ENCODE results near the gene KCTD16.

The KCTD16 gene

DNA sequence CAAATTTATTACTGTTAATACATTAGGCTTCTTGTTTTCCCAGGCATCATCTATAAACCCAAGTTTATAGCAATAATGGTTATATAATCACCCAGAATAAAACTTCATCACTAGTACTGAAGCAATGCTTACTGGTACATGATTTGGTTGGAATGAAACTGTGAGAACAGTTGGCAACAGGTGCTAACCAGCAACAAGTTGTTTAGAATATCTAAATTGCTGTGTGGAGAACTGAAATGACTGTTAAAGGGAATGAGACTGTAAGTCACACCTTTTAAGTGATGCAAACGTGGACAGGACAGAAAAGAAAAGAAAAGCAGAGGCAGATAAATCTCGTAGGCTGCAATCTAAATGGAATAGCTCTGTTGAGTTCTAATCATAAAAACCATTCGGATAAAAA, 2.7 kb upstream of the KCTD16 start:
- no peak for DNase-seq

DNA sequence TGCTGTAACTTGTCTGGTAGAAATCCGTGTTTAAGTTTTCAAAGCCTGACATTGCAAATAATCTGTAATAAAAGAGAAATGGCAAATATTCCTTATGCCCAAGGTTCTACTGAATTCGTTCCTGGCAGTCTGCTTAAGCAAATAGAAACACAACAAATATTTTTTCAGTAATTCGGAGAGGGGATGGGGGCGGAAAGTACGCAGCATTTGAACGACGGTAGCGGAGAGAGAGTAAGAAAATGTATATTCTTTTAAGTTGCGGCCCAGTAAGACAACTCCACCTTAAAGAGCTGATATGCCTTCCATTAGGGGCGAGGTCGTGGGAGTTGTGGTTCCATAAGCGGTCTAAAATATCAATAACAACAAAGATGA, 783 bp upstream of the KCTD16 start:
- DNase-seq, result no peak

DNA sequence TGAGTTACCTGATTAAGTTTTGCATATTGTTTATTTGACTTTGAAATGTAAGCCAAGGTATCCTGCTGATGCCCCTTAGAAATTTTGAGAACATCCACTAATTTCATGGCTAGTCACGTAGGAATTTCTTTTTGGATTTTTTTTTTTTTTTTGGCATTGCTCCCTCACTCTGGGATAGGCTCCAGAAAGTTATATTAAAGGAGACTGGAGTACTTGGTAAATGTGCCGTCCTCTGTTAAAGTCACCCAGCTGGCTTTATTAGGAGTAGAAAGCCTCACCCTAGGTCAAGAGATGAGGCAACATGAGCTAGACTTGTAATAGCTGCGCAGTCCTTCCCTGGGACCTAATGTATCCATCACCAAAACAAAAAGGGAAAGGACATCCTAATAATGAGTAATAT, 3.1 kb downstream of the KCTD16 start:
- DNase-seq, result no peak

DNA sequence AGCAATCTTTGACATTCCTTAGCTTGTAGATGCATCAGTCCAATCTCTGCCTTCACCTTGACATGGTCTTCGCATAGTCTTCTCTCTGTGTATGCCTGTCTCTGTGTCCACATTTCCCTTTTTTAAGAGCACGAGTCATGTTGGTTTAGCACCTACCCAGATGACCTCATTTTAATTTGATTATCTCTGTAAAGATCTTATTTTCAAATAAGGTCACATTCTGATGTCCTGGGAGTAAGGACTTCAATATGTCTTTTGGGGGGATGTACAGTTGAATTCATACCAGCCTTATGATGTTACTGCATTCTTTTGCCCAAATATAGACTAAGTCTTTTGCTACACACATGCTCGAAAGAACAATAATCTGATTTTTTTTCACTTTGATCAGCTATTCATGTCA, 6.9 kb downstream of the KCTD16 start:
- no peak for DNase-seq

DNA sequence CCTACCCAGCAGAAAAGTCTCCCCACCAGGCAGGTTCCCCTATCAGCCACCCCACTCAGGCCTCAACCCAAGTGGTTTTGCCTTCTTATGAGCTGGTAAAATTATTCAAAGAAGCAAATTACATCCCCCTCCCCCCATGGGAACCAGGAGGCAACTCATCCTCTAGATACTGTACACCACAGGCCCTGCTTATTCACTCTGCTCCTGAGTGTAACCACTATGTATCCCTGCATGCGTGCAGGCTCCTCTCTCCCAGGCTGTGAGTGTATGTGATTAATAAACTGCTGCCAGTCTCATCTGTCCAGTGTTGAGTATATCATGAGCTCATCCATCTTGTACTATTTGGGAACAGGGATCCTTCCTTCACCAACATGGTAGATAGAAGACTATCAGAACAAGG, 8.6 kb downstream of the KCTD16 start:
- no peak for DNase-seq

DNA sequence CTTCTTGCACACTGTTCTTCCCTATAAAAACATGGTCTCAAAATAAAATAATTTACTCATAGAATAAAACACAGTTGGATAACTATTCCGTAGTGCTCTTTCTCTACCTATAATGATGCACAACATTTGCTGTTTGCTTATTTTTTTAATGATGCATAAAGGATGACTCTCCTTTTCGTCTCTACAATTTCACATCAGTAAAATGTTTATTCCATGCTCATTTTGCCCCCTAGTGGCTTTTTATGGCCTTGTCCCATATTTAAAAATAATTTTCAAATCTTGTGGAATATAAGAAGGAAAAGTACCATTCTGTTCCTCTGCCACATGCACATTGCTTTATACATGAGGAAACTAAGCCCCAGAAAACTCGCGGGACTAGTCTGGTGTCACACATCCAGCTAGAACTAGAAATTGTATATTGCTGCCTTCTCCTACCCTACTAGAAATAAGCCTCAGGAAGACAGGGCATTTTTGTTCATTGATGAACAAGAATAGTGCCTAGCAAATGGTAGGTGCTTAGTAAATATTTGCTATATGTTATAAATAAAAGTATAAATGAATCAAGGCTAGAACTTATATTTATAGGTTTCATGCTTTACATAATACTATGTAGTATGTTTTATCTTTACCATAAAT, 12.7 kb downstream of the KCTD16 start:
- DNase-seq, result no peak

DNA sequence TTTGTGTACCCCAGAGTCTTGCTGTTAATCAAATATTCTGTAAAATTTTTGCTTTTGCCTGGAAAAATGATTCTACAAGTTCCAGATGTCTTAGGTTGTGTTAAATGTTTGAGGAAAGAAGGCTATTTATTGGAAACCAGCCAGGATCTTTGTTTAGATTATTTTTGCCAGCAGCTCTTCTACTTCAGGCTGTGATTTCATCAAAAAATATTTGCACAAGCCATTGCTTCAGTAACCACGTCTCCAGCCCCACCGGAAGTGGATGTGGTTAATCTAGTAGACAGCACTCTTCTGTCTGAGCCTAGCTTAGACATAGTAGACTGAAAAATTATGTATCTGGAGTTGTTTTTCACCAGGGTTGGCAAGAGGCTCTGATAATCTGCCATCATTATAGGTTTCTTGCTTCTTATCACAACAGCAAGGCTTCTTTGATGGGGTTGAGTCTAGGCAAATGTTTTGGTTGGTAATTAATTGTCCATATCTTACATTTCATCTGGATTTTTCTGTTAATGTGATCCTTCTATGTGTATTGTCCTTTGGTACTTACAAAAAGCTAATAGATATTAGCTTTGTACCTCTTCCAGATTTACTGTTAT, 17.1 kb downstream of the KCTD16 start:
- DNase-seq, result peak; percentile 74

DNA sequence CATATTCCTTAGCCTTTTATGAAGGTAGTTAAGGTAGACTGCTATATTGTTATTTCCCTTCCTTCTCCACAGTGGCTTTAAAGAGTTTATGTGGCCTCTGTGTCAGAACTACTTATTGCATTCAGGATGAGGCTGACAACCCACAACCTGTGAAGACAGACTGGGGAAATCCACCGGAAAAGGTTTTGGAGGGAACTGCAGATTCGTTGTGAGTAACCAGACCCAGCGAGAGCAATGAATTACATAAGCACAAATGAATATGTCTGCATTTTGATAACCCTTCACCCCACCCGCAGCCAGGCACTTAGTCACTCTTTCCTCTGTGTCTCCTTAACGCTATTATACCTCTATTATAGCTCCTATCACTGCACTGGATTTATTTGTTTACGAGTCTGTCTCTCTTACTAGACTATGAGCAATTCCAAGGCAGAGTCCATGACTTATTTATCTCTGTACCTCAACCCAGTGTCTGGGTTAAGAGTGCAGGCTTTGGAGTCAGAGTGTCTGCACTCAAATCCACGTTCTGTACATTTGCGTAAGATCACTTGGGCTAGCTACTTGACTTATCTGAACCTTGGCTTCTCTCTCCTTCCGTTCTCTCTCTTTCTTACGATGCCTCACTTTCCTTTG, 19.2 kb downstream of the KCTD16 start:
- peak; percentile 86 for DNase-seq

DNA sequence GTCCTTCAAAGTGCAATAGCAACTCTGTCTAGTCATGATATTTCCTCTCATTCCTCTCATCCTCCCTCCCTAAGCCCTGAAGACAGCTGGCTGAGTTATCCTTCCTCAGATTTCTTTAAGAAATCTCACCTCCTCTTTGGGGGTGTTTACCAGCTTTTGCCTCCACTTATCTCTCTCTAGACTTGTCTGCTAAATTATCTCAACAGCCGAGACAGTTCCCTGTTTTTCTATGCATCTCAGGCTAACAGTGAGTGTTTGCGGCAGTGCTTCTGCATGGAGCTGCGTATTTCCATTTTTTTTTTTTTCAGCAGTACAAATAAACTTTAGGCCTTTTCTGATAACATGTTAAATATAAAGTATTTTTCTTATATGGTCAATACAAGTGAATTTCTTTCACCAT, 20.9 kb downstream of the KCTD16 start:
- no peak for DNase-seq

DNA sequence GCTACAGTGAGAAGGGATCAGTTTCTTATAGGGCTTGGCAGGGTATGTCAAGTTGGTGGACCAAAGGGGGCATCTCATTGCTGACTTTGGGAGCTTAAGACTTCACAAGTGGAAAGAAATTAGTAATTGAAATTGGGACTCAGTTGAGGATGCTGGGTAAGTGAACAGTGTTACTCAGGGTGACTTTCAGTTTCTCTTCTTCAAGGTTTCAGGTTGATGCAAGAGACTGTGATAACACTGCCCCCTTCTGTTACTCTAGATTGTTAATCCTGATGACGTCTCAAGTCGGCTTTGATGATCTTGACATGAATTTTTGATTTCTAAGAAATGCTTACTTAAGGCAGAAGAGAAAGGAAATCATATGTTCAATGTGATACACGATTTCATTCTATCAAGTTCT, 21.3 kb downstream of the KCTD16 start:
- peak; percentile 51 for DNase-seq

DNA sequence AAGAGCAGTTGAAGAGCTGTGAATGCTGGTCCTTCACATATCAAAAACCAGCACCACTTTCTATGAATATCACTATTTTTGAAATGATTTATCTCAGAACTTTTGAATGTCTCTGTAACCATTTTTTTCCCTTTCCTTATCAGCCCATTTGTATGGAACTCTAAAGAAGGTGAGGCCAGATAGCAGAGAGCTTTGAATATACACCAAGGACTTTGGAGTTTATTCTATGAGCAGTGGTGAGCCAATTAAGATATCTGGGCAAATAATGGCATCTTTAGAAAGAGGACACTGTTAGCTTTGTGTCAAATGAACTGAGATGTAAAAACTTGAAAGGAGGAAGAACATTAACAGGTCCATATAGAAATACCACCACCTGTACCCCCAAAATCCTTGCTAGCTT, 22.0 kb downstream of the KCTD16 start:
- DNase-seq, result no peak

DNA sequence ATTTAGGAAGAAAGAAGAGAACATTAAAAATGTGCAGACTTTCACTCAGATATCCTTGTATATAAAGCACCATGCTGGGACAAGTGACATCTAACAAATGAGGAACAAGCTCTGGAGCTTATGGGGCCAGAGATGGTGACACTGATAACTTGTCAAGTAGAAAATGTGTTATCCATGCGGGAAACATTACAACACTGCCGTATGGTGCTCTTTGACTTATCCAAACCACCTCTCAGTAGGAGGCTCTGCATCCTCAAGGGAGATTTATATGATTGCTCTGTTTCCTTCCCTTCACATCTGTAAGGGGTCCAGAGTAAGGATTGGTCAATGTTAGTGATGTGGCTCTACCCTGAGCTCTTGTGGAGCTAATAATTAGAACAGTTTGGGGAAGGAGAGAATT, 23.5 kb downstream of the KCTD16 start:
- DNase-seq, result no peak

DNA sequence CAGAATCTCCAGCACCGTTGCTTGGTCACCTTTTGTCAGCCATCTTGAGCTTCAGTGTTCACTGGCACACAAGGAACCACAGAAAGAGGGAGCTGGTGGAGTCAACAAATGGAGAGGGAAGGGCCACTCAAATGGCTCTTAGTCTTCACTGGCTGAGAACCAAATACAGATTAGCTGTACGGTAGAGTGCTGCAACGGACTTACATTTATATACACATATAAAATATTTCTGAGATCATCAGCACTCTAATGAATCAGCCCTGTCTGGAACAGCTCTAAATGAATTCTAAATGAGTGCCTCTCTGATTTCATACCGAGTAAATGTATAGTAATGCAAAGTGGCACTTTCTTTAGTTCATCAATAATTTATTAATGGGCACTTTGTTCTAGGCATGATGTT, 24.8 kb downstream of the KCTD16 start:
- DNase-seq, result no peak

DNA sequence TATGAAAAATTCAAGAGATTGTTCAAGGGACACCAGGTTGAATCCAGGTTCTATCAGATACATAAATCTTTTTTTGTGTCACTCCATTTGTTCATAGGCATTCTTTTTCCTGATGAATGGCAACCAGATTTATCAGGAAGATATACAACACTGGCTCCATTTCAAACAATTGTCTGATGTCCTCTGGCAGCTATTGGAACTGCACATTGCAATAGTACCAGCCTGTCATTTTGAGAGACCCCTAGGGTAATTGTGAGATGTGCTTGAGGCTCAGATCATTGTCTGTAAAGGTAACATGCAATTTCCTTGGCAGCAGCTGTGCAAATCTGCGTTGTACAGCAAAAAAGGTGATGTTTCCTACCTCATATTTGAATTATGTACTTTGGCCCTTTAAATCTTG, 25.9 kb downstream of the KCTD16 start:
- DNase-seq, result no peak

DNA sequence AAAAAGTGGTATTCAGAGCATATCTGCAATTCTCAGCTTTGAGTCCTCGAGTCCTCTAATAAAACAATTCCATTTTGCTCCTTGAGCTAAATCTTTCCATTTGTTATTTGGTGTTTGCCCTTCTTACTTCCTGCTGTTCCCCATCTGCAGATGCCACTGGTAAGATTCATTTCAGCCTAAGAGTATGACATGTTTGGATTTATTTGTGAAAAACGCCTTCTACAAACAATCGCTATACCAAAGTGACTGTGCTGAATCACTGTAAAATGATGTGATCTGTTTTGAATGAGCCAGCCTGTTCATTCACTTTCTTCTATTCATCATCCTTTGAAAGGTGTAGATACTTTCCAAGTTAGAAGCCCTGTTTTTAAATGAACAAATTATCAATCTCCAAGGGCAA, 27.7 kb downstream of the KCTD16 start:
- no peak for DNase-seq

DNA sequence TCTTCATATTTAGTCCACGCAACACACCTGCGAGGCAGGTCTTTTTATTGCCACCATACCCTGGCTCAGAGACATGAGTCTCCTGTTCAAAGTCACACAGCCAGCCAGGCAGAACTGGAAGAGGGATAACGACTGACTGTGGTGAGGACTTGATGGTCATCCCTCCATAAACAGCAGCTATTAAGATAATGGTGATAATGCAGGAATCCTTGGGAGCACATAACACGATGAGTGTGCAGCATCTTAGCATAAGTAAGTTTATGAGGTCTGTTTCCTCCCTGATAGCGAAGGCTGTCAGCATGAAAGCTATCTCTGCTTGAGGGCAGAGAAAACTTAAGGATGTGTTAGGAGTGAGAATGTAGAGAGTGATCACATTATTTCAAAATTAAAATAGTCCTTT, 30.9 kb downstream of the KCTD16 start:
- DNase-seq, result no peak

DNA sequence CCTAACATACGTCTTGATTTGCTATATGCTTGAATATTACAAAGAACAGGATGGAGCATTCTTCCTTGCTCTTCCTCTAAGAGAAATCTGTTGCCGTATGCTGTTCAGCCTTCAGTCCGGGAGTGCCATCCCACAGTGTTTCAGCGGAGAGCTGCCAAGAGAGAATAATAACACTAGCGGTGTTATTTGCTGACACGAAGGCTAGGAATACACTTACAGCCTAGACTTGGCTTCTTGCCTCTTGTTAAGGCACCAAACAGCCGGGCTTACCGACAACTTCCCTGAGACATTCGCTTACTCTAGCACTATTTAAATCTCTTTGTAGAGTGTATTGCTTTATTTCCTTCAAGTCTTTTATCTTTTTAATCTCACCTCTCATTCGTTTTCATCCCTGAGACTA, 31.4 kb downstream of the KCTD16 start:
- no peak for DNase-seq

DNA sequence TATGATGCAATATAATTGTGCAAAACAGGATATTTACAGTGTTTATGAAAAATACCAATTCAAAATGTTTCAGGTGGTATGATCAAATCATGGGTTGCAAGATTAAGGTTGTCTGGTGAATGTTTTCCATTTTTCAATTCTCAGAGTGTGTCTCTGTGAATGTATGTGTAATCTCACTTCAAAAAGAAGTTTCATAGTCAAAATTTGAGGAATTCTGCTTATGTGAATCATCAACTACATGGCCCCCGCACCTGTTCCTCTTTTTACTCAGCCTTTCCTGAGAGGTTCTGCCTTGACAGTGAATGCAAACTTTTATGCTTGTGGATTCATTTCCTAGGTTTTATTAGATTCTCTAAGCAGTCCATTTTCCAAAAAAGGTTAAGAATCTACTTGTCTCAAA, 32.1 kb downstream of the KCTD16 start:
- DNase-seq, result no peak

DNA sequence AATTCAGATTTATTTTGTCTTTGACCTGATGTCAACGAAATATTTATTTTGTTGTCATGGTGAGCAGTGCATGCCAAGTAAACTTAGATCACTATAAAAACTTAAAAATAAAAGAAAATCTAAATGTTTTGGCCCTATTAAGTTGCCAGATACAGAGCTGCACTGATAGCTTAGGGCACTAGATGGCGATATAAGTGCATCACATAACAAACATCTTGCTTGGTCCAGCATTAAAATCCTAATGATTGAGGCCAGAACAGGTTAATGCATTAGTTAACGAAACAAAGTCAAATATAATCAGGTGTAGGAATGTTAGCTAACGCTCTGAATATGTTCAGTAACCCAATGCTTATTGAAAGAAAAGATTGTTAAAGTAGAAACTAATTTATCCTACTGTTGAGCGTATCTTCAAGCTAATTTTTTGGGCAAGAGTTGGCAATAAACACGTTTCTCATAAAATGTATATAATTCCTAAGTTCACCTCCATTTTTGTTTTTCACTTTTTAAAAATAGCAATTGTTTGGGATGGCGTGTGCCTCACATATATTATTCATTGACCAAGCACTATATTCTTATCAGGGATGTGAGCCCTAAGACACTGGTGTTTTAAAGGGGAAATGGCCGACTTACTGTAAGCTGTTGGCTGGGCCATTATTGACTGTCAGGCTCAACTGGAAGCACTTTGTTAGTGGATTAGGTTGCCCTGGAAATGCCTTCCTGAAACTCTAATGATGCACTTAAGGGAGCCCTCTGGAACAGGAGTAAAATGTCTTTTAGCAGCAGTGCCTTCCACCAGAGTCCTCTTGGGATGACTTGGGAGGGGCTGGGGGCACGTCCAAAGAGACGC, 33.3 kb downstream of the KCTD16 start:
- DNase-seq, result peak; percentile 51

DNA sequence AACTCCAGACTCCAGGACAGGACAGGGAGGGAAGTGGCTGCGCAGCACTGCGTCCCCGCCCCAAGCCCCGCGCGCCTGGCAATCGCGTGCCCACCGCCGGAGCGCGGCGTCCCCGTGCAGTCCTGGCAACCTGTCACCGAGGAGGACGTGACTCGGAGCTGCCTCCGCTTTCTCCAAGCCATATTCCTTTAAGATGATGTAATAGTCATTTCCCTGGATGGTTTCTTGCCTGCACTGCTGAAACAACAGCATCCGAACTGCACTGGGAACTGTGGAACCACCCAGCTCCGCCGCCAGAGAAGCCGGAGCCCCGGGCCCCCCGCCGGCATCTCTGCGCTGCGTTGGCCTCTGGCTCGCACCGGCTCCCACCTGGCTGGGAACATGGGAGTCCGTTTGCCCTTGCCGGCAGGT, 34.5 kb downstream of the KCTD16 start:
- no peak for DNase-seq

DNA sequence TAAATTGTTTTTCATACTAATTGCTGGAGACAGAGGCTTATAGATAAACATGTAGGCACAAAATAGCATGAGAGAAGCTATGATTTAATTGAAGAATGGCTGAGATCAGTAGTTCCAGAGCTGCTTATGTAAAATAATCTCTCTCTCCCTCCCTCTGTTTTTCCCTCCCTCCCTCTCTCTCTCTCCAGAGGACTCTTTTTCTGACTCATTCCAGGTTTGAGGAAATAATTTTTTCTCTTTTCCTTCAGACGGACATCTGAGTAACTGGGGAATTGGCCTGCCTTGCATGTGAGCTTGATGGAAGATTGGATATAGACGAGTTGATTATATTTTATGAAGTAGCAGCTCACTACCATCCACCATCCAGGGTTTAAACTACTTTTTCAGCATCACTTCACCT, 35.5 kb downstream of the KCTD16 start:
- DNase-seq, result no peak

DNA sequence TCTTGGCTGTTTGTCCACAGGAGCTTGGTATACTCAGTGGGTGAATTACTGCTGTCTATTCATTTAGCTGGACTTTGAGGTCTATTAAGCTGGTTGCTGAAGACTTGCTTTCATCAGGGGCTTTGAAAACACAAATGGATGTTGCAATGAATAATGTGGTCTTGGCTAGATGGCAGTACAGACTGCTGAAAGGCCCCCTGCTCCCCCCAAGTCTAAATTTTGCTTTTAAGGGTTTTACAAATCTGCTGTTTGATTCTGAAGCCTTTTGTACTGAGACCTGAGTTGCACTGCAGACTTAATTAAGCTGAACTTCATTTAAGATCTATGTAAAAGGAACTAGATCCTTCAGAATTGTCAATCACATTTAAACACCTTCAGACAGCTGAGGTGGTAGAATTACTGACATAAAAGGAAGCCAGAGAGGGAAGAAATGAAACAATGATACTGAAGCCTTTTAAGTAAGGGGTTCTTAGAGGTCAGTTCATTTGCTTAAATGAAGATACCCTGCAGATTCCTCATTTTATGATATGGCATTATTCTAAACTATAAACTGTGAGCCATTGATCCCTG, 37.3 kb downstream of the KCTD16 start:
- no peak for DNase-seq

DNA sequence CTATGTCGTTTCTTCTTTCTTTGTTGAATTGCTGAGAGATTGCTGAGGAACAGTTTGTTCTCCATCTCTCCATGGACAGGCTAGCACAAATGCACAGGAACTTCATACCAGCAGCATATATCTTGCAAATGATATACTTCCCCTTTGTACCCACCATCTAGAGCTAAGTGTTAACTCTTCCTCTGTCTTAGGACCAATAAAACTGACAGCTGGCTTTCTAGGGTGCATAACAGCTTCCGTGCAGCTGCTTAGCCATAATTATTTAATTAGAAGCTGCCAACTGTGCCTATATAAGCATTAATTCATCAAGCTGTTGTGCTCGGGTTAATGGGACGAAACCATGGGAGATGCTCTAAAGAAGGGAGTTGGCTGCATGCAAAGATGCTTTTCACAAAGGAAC, 38.7 kb downstream of the KCTD16 start:
- DNase-seq, result no peak

DNA sequence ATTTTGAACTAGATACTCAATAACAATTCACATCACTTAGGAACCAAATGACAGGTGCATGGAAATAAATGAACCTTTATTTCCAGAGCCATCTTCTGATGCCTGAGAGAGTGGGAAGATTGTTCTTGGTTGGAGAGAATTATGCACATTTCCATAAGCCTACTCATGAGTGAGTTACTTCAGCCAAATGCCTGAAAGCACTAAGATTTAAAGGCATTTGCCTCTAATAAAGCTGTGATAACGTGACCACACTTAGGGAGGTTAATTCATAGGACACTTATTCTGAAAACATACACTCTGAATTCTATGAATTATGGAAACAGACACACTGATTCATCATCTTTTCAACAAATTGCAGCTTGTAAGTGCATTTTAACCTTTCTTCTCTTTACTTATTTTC, 40.0 kb downstream of the KCTD16 start:
- no peak for DNase-seq
